NCI-H526 (cell line): ENCODE data around the gene APLP1.
"Not testable (repeated sequence)": the region's sequence is repeated elsewhere in the genome, so short reads cannot be mapped to it uniquely, and the experiment has no call there.

Source experiments
- DNase-seq, 2 experiments: peaks; one replicate each; lab custom pipeline; 2025; lab: John Stamatoyannopoulos, UW

Gene APLP1

GRCh38 chr19:35852029-35852780 lies 16.2 kb upstream of the APLP1 start, which contains the start of gene NPHS1:
NPHS1 (minus strand) TSS chr19:35852504; CDS start chr19:35851837, 667 bp downstream.
- DNase-seq, result no peak

- DNase-seq, result no peak
Measured at GRCh38 chr19:35853038-35853756, 15.2 kb upstream of the APLP1 start.

- DNase-seq, result peak; percentile 30 to 71
Measured at GRCh38 chr19:35856546-35857149, 11.7 kb upstream of the APLP1 start, which contains the start of gene KIRREL2. KIRREL2 (plus strand) TSS chr19:35856911; CDS start chr19:35857120, 209 bp downstream.

DNA sequence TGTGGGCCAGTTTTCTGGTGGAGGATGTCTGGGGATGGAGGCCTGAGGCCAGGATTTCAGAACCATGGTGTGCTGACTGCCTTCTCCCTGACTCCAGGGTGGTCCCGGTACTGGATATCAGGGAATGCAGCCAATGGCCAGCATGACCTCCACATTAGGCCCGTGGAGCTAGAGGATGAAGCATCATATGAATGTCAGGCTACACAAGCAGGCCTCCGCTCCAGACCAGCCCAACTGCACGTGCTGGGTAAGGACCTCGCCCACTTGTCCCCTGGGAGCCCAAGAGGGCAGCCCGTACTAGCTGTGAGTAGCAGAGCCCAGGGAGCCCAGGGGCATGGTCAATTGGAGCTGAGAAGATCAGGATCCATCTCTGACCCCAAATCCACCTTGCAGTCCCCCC lies 10.1 kb upstream of the APLP1 start:
- no peak for DNase-seq

- no peak for DNase-seq
Measured at GRCh38 chr19:35859414-35859813, 9.0 kb upstream of the APLP1 start.

DNA sequence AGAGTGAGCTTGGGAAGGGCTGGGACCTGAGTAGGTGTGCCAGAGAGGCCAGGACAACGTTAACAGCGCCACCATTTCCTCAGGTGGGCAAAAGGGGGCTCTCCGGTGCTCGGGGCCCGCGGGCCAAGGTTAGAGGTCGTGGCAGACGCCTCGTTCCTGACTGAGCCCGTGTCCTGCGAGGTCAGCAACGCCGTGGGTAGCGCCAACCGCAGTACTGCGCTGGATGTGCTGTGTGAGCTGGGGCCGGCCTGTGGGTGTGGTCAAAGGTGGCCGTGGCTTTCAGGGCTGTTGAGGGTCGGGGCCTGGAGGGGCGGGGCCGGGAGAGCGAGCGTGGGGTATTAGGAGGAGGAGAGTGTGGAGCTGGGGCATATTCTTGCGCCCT lies 7.9 kb upstream of the APLP1 start:
- DNase-seq, result no peak

GRCh38 chr19:35860818-35861639 lies 7.3 kb upstream of the APLP1 start:
- DNase-seq, result peak in 1 of 2 experiments; percentile 46

- DNase-seq, result no peak
Measured at GRCh38 chr19:35861640-35862160, 6.7 kb upstream of the APLP1 start.

DNA sequence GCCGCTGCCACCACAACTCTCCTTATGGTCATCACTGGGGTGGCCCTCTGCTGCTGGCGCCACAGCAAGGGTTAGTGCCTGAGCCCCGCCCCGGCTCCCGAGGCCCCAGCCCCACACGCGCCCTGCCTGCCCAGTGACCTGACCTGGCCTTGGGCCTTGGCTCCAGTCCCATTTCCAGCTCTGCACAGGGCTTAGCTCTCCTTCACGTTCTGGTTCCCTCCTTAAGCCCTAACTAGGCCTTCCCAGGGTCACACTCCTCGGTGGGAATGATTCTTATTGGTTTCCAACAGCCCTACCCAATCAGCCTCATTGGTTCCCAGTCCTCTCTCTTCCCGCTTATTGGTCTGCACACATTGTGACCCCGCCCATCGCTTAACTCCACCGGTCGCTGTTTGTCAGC lies 5.8 kb upstream of the APLP1 start:
- DNase-seq, result no peak

GRCh38 chr19:35863018-35863417 lies 5.4 kb upstream of the APLP1 start:
- DNase-seq, result no peak

- DNase-seq, result no peak
Measured at GRCh38 chr19:35868823-35869326, 501 bp downstream of the APLP1 start.

DNA sequence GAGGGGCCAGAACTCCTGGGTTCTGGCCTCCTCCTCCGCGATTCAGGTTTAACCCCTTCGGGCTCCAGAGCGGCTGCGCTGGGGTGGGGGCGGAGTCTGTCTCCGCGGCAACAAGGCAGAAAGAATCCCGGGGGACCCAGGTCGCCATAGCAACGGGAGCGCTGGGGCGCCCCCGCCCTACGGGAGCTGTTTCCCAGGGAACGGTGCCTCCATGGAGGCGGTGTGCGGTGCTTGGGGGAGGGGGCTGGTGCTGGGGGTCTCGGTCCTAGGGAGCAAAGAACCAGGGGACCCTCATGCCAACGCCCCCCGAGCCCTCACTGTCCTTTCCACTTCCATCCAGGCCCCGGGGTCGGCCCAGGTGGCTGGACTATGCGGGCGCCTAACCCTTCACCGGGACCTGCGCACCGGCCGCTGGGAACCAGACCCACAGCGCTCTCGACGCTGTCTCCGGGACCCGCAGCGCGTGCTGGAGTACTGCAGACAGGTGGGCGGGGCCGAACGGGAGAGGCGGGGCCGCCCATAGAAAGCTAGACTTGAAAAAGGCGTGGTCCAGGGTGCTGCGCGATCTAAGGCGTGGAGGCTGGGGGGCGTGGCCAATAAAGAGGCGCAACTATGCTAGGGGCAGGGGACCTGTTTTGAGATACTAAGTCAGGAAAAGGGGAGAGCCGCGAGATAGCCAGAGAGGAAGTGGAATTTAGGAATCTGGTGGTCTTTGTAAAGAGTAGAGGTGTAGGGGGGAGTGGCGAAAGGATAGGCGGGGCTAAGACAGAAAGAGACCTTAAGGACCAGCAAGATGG lies 1.2 kb downstream of the APLP1 start:
- DNase-seq, result peak; percentile 96 to 99

DNA sequence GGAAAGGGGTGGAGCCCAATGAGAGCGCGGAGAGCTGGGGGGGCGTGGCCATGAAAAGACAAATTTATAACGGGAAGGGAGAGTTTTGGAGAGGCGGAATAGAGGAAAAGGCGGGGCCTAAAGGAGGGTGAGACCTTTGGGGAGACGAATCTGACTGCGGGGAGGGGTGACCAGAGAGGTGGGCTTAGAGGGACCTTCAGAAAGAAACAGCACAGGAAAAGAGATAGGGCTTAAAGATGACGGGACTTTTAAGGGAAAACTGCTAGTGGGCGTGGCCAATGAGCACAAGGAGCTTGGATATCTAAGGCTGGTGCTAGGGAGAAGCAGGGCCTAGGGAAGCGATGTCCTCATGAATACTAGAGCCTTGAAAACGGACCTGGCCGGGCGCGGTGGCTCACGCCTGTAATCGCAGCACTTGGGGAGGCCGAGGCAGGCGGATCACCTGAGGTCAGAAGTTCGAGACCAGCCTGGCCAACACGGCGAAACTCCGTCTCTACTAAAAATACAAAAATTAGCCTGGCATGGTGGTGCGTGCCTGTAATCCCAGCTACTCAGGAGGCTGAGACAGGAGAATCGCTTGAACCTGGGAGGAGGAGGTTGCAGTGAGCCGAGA lies 1.9 kb downstream of the APLP1 start:
- DNase-seq, result not testable (repeated sequence)

DNA sequence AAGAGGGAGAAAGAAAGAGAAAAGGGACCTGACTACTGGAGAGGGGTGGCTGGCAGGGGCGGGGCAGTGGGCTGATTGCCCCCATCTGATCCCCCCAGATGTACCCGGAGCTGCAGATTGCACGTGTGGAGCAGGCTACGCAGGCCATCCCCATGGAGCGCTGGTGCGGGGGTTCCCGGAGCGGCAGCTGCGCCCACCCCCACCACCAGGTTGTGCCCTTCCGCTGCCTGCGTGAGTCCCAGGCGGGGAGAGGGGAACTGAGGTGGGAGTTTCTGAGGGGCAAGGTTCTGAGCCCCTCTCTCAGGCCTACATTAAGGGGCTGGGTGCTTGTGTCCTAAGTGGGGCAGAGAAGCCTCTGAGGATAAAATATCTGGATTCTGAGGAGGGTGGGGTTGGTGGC lies 2.4 kb downstream of the APLP1 start:
- DNase-seq, result no peak

- no peak for DNase-seq
Measured at GRCh38 chr19:35871611-35872010, 3.2 kb downstream of the APLP1 start.

DNA sequence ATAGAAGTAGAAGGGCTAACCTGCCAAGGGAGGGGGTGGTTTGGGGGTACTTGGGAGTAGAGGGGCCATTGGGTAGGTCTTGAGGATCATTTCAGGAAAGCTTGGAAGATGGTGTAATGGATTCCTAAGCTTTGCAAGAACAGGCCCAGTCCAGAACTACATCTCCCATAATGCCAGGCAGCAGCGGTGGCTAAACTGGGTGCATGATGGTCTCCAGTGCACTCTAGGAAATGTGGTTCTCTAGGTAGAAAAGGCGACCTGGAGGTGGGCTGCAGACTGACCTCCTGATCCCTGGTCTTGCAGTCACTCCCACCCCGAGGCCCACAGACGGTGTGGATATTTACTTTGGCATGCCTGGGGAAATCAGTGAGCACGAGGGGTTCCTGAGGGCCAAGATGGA lies 3.8 kb downstream of the APLP1 start:
- no peak for DNase-seq

GRCh38 chr19:35874392-35874930 lies 6.1 kb downstream of the APLP1 start:
- DNase-seq, result no peak

DNA sequence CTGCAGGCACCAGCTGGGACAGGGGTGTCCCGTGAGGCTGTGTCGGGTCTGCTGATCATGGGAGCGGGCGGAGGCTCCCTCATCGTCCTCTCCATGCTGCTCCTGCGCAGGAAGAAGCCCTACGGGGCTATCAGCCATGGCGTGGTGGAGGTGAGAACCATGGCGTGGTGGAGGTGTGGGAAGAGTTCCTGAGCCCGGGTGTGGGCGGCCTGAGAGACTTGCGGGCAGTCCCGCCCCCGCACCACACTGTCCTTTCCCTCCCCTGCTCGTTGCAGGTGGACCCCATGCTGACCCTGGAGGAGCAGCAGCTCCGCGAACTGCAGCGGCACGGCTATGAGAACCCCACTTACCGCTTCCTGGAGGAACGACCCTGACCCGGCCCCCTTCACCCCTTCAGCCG lies 10.7 kb downstream of the APLP1 start:
- DNase-seq, result no peak

GRCh38 chr19:35879770-35880317 lies 11.5 kb downstream of the APLP1 start:
- DNase-seq, result peak; percentile 22 to 92
